GM06990 (cell line): ENCODE results near the gene DST.
"Not testable (repeated sequence)": the region's sequence is repeated elsewhere in the genome, so short reads cannot be mapped to it uniquely, and the experiment has no call there.

Source experiments
- DNase-seq: peaks from one replicate; pipeline ENCODE4 v3.0.0-alpha.2; 2011; ENCODE audit not compliant: insufficient read length; ENCODE audit errors: extremely low read depth
- H3K27me3 ChIP-seq: replicated peaks from 2 replicates; pipeline ENCODE4 v1.6.0; 2011; ENCODE audit warnings: low read length; ENCODE audit not compliant: control insufficient read depth, insufficient read depth
- H3K36me3 ChIP-seq: 2 replicates; pipeline ENCODE4 v1.5.1; 2011; ENCODE audit warnings: low read length; ENCODE audit not compliant: control insufficient read depth, insufficient read depth
- H3K4me3 ChIP-seq: replicated peaks from 2 replicates; pipeline ENCODE4 v1.5.1; 2011; ENCODE audit warnings: low read depth, mild to moderate bottlenecking, control low read depth, low read length
- CTCF ChIP-seq: IDR thresholded peaks from 2 replicates; pipeline ENCODE4 v1.5.1; 2011; ENCODE audit warnings: low read length, control low read depth, mild to moderate bottlenecking, inconsistent platforms; ENCODE audit not compliant: insufficient read depth, poor library complexity, severe bottlenecking

The DST gene

GRCh38 chr6:56567501-56567900 lies 75.2 kb downstream of the DST start:
- Histone ChIP-seq H3K4me3 (no peak overlapping the region), H3K36me3 (peaks cover 3% of the 10 kb centered on the region), H3K27me3 (no peaks in the 10 kb centered on the region)
- no peak for DNase-seq
- no peak for TF ChIP-seq CTCF

GRCh38 chr6:56562730-56563129 lies 80.0 kb downstream of the DST start:
- not testable (repeated sequence) for H3K4me3 ChIP-seq, DNase-seq, H3K36me3 ChIP-seq

GRCh38 chr6:56556751-56557540 lies 85.7 kb downstream of the DST start:
- DNase-seq: no peak
- H3K27me3 ChIP-seq: no peaks in the 10 kb centered on the region
- TF ChIP-seq CTCF: no peak
- H3K36me3 ChIP-seq: peaks cover 7% of the 10 kb centered on the region
- no peak overlapping the region for H3K4me3 ChIP-seq

More at GRCh38 chr6:56562730-56563129, 80.0 kb downstream of the DST start:
- H3K27me3 ChIP-seq: not testable (repeated sequence)

- no peak for DNase-seq
- Histone ChIP-seq H3K27me3 (no peaks in the 10 kb centered on the region), H3K4me3 (no peak overlapping the region), H3K36me3 (peaks cover 7% of the 10 kb centered on the region)
- no peak for TF ChIP-seq CTCF
These were observed 87.2 kb downstream of the DST start for GRCh38 chr6:56555438-56555872.

GRCh38 chr6:56552187-56553130 lies 90.2 kb downstream of the DST start:
- TF ChIP-seq CTCF: no peak
- H3K27me3 ChIP-seq: no peaks in the 10 kb centered on the region
- DNase-seq: no peak
- H3K4me3 ChIP-seq: no peak overlapping the region
- peaks cover 7% of the 10 kb centered on the region for H3K36me3 ChIP-seq
